Activated CD4-positive, alpha-beta T cell treated with anti-CD3 and anti-CD28 coated beads, Interleukin-2, Interleukin-6, amounts not matched to agents 100 ng/mL and 50 ng/mL, durations not matched to agents 16 hours and 8 hours (primary cell): ENCODE results near the gene USP28.
"Not testable (repeated sequence)": the region's sequence is repeated elsewhere in the genome, so short reads cannot be mapped to it uniquely, and the experiment has no call there.

Experiments used
- DNase-seq: peaks from one replicate; pipeline ENCODE4 v3.0.0-alpha.2; 2020

The USP28 gene

DNA sequence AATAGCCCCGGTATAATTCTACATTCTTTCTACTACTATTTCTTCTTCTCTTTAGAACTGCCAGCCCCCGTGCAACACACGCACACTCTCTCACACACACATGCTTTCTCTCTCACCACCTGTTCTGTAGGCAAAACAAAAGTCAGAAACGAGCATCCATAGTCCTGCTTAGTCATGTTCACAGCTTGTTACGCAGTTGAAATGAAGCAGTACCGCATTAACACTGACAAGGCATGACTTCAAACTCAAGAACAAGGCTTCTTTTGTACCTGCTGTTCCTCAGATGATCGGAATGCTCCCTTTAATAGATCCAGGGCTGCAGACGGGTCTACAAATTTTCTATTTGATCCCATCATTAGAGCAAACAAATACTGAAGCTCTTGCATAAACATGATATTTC, 42.2 kb downstream of the USP28 start:
- no peak for DNase-seq

DNA sequence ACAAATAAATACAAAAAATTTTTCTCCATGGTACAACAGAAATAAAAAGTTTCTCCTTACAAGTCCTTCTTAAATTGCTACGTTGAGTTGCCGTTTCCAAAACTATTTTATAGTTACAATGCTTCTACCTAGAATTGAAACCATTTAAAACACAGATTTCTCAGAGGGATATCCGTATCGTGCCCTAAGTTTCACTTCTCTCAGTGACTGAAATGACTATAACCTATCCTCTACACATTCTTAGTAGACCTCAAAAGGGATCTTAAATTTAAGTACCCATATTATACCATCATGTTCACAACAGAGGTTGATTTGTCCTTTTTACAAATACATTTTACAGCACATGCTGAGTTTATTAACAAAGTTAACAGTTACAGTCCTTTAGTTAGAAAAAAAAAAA, 44.1 kb downstream of the USP28 start:
- DNase-seq: peak; percentile 30

GRCh38 chr11:113829751-113830150, 45.6 kb downstream of the USP28 start:
- DNase-seq: no peak

DNA sequence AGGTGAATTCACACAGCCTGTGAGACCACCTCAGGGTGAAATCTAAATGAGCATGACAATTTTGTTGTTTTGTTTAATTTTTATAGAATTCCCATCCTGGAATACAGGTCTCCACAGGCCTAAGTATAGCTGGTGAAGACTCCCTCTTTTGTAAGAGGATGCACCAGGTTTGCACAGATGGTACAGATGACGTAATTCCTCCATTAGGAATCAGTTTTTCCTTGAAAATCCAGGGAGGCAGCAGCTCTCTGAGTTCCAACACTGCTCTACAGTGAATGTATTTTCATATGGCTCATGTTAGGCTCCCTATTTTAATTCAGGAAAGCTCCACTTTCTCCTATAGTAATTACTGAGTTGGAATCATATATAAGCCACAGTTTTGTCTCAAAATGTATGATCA, 47.2 kb downstream of the USP28 start:
- no peak for DNase-seq

DNA sequence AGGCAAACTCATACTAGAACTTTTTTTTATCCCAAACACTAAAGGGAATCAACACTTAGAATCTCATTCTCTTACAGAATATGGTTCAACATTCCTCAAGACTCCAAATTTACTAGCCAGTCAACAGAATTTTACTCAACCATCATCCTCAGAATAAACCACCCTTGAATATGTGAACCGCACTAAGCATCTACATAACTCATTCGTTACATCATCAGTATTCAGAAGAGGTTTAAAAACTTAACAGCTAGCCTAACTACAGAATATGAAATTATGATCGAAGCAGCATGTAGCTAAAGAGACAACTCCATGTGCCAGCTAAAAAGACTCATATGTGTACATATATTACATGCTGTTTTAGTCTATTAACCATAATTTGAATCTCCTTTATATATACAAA, 47.9 kb downstream of the USP28 start:
- DNase-seq: no peak

DNA sequence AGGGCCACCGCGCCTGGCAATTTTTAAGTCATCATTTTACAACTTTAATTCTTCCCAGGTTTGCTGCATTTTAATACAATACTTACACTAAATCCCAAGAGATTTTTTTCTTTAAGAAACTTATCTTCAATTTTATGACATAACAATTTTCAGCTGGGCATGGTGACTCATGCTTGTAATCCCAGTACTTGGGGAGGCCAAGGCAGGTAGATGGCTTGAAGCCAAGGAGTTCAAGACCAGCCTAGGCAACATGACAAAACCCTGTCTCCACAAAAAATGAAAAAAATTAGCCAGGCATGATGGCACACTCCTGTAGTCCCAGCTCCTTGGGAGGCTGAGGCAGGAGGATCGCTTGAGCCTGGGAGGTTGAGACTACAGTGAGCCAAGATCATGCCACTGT, 56.9 kb downstream of the USP28 start:
- DNase-seq: no peak

GRCh38 chr11:113817626-113818025, 57.7 kb downstream of the USP28 start:
- DNase-seq: no peak

DNA sequence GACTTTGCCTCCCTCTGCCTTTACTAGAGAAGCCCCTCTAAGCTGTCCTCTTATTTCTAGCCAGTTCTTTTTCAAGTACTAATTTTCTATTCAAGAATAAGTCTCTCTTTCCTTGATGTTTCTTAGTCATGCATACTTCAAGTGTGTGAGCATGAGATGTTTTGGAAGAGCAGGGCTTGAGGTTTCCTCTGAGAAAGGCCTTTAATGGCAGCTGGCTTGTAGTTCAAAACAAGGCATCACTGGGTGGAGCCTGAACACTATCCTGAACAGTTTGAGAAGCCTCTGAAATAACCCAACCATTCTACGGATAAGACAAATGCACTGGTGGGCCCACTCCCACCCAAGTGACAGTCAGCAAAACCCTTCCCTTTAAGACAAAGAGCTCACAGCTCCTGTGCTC, 58.2 kb downstream of the USP28 start:
- DNase-seq: no peak

DNA sequence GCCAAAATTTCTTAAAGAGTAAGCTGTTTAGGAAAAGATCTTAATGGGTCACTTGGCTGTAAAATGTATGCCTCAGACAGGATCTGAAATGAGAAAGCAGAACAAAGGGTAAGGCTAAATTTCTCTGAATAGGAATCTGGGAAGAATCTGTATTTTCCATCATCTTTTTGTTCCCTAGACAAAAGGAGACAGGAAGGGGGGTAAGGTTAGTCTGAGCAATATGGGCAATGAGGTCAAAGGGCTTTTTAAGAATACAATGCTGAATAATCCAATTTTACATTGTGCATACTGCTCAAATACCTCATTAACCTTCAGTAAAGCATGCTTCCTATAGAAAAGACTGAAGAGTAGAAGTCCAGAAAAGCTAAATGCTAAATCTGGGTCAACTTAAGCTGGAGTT, 61.2 kb downstream of the USP28 start:
- no peak for DNase-seq

DNA sequence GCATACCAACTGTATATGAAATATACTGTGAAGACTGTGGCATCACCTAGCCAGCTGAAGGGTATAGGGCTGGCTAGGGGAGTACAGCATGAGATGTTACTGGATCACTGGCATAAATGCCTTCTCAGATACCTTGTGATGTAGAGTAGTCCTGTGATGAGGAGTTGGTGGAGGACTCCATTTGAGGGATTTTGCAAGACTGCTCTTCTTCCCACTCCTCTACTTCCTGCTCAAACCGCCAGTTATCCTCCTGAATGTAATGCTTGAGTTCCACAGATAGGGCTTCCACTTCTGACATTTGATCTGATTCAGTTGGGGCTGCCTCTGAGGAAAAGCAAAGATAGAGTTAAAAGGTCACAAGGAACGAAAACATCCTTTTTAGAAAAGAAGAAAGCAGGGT, 66.4 kb downstream of the USP28 start:
- no peak for DNase-seq

DNA sequence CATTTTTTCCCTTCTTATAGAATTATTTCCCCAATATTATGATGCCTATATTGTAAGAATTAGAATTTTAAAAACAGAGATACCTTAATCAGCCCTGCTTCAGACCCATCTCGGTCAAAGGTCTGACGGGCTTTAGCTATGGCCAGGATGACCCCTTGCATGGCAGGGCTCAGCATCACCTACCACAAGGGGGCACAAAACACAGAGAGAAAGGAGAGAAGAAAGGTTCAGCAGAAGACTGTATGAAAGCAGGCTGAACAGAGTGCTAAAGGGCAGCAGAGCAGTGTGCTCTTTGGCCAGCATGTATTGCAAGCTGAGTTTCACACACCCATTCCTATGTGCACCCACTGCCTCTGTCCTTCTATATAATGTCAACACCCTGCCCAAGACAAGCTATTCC, 69.0 kb downstream of the USP28 start:
- peak; percentile 20 for DNase-seq

DNA sequence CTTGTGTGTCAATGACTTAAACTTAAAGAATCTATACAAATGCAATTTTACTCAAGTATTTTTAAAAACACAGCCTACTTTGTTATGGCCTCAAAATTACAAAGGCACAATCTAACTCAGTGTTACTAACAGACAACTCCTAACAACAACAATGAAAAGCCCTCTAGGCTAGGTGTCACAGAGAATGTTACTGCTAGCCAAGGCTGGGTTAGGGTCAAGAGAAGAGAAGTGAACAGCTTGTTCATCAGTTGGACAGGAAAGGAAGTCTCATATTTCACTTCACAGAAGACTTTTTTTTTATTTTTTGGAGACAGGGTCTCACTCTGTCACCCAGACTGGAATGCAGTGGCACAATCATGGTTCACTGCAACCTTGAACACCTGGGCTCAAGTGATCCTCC, 69.7 kb downstream of the USP28 start:
- DNase-seq: no peak

GRCh38 chr11:113802621-113803020, 72.8 kb downstream of the USP28 start:
- DNase-seq: no peak

DNA sequence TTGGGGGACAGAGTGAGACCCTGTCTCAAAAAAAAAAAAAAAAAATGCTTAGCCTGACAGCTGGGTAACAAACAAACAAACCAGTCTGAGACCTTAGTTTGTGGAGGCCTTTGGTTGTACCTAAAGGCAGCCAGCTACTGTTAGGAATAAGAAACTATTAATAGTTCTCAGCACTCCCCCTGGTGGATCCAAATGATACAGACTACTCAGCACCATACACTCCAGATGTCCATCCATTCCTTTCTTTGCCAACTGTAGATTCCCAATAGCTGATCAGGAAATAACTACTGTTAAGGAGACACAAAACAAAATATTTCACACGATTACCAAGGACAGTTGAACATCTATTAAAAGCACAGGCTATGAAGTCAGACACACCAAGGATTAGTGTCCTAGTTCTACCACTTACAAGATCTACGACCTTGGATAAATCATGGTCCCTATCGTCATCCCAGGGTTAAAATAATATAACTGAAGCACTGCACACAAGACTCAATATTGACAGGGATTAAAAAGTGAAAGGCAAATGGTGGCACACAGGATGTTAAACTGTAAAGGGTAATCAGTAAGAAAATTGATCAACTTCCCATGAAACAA, 78.6 kb downstream of the USP28 start:
- DNase-seq: peak; percentile 39

GRCh38 chr11:113789675-113790320, 85.6 kb downstream of the USP28 start:
- no peak for DNase-seq

GRCh38 chr11:113789016-113789415, 86.4 kb downstream of the USP28 start:
- not testable (repeated sequence) for DNase-seq

DNA sequence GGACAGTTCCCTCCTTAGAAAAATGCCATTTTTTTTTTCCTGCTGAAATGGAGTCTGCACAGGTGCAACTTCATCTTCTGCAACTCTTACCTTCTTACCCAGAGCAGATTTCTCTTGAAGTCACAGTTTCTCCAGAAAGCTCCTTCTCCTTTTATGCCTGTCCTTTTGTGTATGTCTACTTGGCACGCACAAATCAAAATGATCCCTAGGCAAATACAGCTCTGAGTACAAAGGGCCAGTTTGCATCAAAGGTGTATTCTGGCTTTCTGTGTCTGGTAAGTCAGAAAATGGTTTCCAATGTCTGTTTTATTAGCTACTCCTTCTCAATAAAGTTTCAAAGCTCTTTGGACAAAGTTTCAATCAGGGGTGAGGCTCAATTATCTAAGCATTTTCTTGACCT, 93.2 kb downstream of the USP28 start:
- no peak for DNase-seq

DNA sequence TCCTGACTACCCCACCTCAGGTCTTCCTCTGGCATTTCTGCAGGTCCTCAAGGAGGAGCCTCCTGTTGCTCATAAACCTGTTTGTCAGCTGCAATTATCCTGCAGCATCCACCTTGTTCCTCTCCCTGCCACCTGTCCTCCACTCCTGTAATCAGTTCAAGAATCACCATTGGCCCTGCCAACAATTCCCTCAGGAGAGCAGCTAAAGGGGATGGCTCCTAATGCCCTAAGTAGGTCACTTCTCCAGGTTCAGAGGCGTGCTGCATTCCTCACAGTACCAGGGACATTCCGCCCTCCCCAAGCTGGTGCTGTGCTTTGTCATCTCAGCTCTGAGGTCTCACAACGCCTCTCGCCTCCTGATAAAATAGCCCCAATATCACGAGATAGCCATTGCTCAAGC, 93.7 kb downstream of the USP28 start:
- no peak for DNase-seq

DNA sequence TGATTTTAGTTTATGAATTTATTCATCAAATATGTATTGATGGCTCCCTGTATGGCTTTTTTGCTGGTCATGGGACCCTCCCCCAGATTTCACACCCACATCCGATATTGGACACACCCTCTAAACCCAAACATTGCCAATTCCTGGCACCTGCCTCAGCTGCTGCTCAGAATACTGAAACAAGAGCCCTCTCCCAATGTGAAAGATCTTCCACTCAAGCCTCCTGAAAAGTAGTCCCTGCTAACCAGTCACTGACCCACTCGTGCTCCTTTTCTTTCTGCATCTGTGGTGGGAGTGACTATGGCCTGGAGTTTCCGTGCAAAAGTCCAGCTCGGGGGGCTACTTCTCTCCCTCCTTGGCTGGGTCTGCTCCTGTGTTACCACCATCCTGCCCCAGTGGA, 95.9 kb downstream of the USP28 start, which contains the start of gene CLDN25:
Gene CLDN25, plus strand, starts transcription at position 301 of the 400 bp plus-strand sequence. Its CDS starts 0 bp downstream, at position 301.
- no peak for DNase-seq

GRCh38 chr11:113778111-113778910, 97.1 kb downstream of the USP28 start:
- DNase-seq: no peak

DNA sequence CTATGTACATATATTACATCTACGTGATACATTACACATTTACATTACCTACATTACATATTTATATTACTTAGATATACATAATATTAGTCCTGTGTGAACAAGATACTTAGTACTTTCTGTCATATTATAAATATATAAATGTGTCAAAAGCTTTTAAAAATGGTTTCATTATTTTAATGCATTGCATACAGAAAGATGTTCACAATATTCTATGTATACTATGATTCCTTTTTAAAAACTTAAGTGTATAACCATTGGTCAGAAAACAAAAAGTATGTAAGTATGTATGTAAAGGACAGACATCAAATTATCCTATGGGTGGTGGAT, 101.2 kb downstream of the USP28 start:
- no peak for DNase-seq

GRCh38 chr11:113773416-113774173, 101.8 kb downstream of the USP28 start, which contains the start of gene ZW10:
Gene ZW10, minus strand, starts transcription at chr11:113773692. Its CDS starts 26 bp downstream, at chr11:113773666.
- peak; percentile 95 for DNase-seq

GRCh38 chr11:113773092-113773415, 102.3 kb downstream of the USP28 start:
- no peak for DNase-seq

DNA sequence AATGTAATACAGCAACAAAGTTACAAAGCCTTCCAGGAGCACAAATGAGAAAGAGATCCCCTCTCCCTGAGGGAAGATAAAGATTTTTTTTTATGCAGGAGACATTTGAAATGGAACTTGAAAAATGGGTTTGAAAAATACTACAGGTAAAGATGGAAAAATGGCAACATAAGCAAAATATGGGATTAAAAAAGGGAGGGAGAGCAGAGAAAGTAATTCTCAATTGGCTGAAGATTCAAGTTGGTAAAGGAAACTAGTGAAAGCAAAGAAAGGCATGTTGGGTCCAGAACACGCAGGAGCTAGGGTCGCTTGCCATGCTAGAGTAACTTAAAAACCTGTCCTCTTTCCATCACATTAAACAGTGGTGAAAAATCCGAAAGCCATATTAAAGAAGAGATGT, 103.4 kb downstream of the USP28 start:
- DNase-seq: no peak
